ENCODE measurements around the gene HMGN2.

DNA sequence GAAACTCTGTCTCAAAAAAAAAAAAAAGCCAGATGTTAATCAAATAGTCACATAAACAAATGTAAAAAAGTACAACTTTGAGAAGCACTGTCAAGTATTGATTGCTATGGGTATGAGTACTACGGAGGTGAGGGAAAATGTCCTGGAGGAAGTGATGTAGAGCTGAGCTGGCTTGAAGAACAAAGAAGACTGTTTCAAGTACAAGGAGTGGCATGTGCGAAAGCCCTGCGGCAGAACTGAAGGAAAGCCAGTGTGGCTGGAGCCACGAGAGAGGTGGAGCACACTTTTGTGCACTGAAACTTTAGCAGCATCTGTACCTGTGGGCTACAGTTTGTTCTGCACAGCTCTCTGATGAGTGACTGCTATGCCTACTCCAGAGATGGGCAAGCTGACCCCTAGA, 51.9 kb downstream of the HMGN2 start:
- TF ChIP-seq, protein P1, sequence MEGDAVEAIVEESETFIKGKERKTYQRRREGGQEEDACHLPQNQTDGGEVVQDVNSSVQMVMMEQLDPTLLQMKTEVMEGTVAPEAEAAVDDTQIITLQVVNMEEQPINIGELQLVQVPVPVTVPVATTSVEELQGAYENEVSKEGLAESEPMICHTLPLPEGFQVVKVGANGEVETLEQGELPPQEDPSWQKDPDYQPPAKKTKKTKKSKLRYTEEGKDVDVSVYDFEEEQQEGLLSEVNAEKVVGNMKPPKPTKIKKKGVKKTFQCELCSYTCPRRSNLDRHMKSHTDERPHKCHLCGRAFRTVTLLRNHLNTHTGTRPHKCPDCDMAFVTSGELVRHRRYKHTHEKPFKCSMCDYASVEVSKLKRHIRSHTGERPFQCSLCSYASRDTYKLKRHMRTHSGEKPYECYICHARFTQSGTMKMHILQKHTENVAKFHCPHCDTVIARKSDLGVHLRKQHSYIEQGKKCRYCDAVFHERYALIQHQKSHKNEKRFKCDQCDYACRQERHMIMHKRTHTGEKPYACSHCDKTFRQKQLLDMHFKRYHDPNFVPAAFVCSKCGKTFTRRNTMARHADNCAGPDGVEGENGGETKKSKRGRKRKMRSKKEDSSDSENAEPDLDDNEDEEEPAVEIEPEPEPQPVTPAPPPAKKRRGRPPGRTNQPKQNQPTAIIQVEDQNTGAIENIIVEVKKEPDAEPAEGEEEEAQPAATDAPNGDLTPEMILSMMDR (IDR thresholded peaks at IDR 0.05; ENCODE audit: low read depth, low read length, missing input control), result no peak
- TF ChIP-seq RAD21 (IDR thresholded peaks at IDR 0.05) (no peak), TAF1 (conservative IDR thresholded peaks at IDR 0.05) (no peak), JUND (IDR thresholded peaks at IDR 0.05) (no peak)

Measured in liver (tissue), 3 donors.